Chondrocyte (in vitro differentiated cells): ENCODE measurements around the gene HEXD. TPM values are rescaled to one million over a fixed set of nuclear protein-coding genes. Genes with fewer than 3 reads are reported as not detected.
A peak's percentile ranks its signal among the peaks of the same experiment; 100 is the strongest.

ENCODE experiments used
- DNase-seq: peaks from one replicate; pipeline ENCODE4 v3.0.0; 2021; ENCODE audit warnings: mixed read lengths, low spot score
- H3K27ac Mint-ChIP-seq: one replicate; pipeline ENCODE4 v1.8.0; 2021; ENCODE audit warnings: mild to moderate bottlenecking, moderate library complexity, mixed read lengths; ENCODE audit not compliant: unreplicated experiment
- H3K27me3 Mint-ChIP-seq: 2 replicates; pipeline ENCODE4 v1.8.0; 2021; ENCODE audit warnings: low read depth, mixed read lengths
- H3K36me3 Mint-ChIP-seq: 2 replicates; pipeline ENCODE4 v1.8.0; 2021; ENCODE audit warnings: low read depth, mixed read lengths
- H3K4me1 Mint-ChIP-seq: 2 replicates; pipeline ENCODE4 v1.8.0; 2021; ENCODE audit warnings: low read depth, mild to moderate bottlenecking, mixed read lengths
- H3K4me3 Mint-ChIP-seq: one replicate; pipeline ENCODE4 v1.8.0; 2021; ENCODE audit warnings: mild to moderate bottlenecking, moderate library complexity, mixed read lengths; ENCODE audit not compliant: unreplicated experiment
- H3K9me3 Mint-ChIP-seq: 2 replicates; pipeline ENCODE4 v1.8.0; 2021; ENCODE audit warnings: low read depth, mixed read lengths
- total RNA-seq: library from RNA; stranded (reverse); gene quantifications from 3 replicates; pipeline ENCODE4 v1.2.1, GENCODE V29; 2021
- TF ChIP-seq, protein P1 (sequence below): fragments of 200-600 bp; sonication (generic); IDR thresholded peaks from 2 replicates; pipeline ENCODE4 v1.5.0; 2021; ENCODE audit warnings: antibody characterized with exemption, mild to moderate bottlenecking, moderate library complexity

The HEXD gene
- total RNA-seq, 1 donor from 2014 or later: 10.8 TPM

DNA sequence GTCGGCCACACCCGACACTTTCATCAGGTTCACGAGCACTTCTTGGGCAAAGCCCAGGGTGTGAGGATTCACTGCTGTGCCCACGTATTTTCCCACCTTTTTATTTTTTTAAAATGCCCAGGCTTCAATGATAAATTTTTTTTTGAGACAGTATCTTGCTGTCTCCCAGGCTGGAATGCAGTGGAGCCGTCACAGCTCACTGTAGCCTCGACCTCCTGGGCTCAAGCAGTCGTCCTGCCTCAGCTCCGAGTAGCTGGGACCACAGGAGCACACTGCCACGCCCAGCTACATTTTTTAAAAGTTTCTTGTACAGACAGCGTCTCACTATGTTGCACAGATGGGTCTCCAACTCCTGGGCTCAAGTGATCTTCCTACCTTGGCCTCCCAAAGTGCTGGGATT lies 28.8 kb upstream of the HEXD start:
- Mint-ChIP-seq H3K9me3 (no peaks in the 10 kb centered on the region), H3K27me3 (peaks cover 5% of the 10 kb centered on the region), H3K4me3 (no peak overlapping the region), H3K27ac (no peak overlapping the region), H3K4me1 (peaks cover 11% of the 10 kb centered on the region), H3K36me3 (peaks cover 2% of the 10 kb centered on the region)
- no peak for DNase-seq
- TF ChIP-seq, protein P1, sequence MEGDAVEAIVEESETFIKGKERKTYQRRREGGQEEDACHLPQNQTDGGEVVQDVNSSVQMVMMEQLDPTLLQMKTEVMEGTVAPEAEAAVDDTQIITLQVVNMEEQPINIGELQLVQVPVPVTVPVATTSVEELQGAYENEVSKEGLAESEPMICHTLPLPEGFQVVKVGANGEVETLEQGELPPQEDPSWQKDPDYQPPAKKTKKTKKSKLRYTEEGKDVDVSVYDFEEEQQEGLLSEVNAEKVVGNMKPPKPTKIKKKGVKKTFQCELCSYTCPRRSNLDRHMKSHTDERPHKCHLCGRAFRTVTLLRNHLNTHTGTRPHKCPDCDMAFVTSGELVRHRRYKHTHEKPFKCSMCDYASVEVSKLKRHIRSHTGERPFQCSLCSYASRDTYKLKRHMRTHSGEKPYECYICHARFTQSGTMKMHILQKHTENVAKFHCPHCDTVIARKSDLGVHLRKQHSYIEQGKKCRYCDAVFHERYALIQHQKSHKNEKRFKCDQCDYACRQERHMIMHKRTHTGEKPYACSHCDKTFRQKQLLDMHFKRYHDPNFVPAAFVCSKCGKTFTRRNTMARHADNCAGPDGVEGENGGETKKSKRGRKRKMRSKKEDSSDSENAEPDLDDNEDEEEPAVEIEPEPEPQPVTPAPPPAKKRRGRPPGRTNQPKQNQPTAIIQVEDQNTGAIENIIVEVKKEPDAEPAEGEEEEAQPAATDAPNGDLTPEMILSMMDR: no peak

DNA sequence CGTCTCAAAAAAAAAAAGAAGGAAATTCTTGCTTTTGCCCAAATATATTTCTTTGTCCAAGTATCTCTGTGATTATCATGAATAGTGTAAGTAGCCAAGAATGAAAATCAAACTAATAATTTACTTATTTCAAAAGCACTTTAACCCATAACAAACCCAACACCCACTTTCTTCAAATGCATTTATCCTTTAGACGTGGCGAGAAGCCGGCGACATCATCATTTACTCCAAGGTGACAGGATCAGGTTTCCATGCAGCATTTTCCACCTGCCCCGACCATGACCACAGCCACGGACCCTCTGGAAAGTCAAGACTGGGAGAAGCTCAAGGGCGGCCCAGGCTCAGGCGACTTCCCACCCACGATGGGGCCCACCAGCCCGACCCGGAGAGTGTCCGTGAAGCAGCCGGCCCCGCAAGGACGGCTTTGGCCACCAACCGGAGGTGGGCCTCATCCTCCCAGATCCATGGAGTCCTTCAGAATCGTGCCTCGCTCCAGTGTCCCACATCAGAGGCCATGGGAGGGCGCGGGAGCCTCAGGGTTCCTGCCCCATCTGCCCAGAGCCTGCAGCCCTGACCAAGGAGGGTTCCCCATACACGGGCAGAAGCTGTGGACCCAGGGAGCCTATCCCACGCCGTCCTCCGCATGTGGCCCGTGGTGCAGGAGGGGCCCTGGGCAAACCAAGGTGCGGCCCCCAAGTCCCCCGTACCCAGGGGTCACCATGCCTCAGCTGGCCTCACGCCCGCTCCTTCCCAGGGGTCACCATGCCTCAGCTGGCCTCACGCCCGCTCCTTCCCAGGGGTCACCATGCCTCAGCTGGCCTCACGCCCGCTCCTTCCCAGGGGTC lies 27.9 kb upstream of the HEXD start:
- Mint-ChIP-seq H3K9me3 (no peaks in the 10 kb centered on the region), H3K4me3 (no peak overlapping the region), H3K27ac (no peak overlapping the region), H3K36me3 (peaks cover 2% of the 10 kb centered on the region), H3K27me3 (peaks cover 5% of the 10 kb centered on the region), H3K4me1 (peaks cover 8% of the 10 kb centered on the region)
- no peak for DNase-seq
- TF ChIP-seq, protein P1: no peak

DNA sequence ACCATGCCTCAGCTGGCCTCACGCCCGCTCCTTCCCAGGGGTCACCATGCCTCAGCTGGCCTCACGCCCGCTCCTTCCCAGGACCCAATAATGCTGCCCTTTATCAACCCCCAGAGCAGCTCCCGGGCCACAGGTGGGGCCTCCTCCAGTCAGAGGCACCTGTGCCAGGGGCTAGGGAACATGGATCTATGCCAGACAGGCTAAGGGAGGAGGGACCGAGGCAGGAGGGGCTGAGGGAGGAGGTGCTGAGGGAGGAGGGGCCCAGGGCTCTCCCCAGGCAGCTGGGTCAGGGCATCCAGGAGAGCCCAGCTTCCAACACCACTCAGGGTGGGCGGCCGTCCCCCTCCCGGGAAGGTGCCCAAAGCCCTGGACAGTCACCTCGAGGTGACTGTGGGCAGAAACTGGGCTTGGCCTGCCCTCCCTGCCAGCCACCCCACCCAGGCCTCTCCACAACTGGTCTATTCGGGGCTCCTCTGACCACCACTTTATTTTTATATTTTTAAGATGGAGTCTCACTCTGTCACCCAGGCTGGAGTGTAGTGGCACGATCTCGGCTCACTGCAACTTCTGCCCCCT lies 27.2 kb upstream of the HEXD start:
- peaks cover 7% of the 10 kb centered on the region for H3K4me1 Mint-ChIP-seq
- TF ChIP-seq, protein P1: no peak
- H3K27ac Mint-ChIP-seq: no peak overlapping the region
- peaks cover 2% of the 10 kb centered on the region for H3K36me3 Mint-ChIP-seq
- H3K27me3 Mint-ChIP-seq: peaks cover 5% of the 10 kb centered on the region
- no peak for DNase-seq
- no peak overlapping the region for H3K4me3 Mint-ChIP-seq
- no peaks in the 10 kb centered on the region for H3K9me3 Mint-ChIP-seq

DNA sequence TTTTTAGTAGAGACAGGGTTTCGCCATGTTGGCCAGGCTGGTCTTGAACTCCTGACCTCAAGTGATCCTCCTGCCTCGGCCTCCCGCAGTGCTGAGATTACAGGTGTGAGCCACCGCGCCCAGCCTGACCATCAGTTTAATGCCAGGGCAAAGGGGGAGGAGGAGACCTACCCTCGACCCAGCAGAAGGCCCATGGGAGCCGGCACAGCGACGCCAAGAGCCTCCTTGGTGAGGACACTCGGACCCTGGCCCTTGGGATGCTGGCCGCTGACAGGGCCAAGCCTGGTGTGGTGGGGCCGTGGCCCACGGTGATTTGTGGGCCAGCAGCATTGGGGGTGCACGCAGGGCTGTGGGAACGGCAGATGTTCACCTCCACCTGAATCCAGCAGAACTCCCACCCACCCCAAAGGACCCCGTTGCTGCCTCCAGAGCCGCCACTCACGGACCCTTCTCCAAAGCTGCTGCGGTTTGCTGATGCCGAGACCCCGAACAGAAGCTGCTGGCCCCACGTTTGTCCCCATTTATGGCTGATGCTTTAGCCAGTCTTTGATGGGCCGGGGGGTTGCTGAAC lies 26.6 kb upstream of the HEXD start:
- Mint-ChIP-seq H3K36me3 (peaks cover 2% of the 10 kb centered on the region), H3K9me3 (no peaks in the 10 kb centered on the region), H3K4me1 (peaks cover 11% of the 10 kb centered on the region), H3K4me3 (no peak overlapping the region), H3K27ac (no peak overlapping the region), H3K27me3 (peaks cover 5% of the 10 kb centered on the region)
- TF ChIP-seq, protein P1: no peak
- DNase-seq: peak; percentile 91

DNA sequence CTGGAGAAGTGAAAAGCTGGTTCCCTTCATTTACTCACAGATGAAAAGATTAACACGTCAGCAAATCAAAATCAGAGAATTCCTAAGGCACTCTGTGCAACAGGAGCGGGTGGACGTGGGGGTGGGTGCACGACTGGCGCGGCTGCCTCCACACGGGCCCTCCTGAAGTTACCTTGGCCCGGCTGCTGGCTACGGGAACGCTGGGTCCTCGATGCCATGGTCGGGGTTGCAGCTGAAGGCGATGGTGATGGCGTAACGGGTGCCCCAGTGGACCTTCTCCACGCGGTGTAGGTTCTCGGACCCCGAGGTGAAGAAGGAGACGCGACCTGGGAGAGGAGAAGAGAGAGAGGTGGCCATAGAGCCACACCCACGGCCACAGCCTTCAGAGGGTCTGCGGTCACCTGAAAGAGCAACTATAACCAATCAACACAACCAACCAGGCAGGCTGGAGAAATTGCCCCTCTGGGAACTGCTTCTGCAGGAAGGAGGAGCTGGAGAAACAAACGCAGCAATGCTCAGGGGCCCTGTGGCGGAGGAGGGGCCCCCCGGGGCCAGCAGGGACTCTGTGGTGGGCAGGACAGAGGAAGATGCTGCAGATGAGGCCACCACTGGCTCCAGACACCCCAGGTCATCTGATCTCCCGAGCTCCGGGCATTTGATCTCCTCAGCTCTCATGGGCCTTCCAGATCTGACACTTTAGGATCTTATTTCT lies 25.8 kb upstream of the HEXD start:
- DNase-seq: no peak
- Mint-ChIP-seq H3K4me3 (no peak overlapping the region), H3K27ac (no peak overlapping the region), H3K4me1 (peaks cover 16% of the 10 kb centered on the region), H3K36me3 (peaks cover 2% of the 10 kb centered on the region), H3K27me3 (peaks cover 5% of the 10 kb centered on the region), H3K9me3 (no peaks in the 10 kb centered on the region)
- TF ChIP-seq, protein P1: no peak
